OCI-LY3 (cell line): ENCODE results near the gene C1D.
"Not testable (repeated sequence)": the region's sequence is repeated elsewhere in the genome, so short reads cannot be mapped to it uniquely, and the experiment has no call there.

Source experiments
- H2AFZ ChIP-seq: fragments of 200-600, 300-600 bp; shearing (Covaris generic); 2 replicates; pipeline ENCODE4 v1.6.0; 2014; ENCODE audit warnings: antibody characterized with exemption, low read depth, low read length
- H3K27ac ChIP-seq: fragments of 200-600, 300-600 bp; sonication (generic); 2 replicates; pipeline ENCODE4 v1.5.1; 2014; ENCODE audit warnings: mild to moderate bottlenecking, low read length, moderate library complexity, mixed read lengths
- H3K27me3 ChIP-seq: fragments of 200-600, 300-600 bp; sonication (generic); 2 replicates; pipeline ENCODE4 v1.6.1; 2014; ENCODE audit warnings: low read depth, low read length, mixed read lengths
- H3K36me3 ChIP-seq: fragments of 200-600, 300-600 bp; sonication (generic); replicated peaks from 2 replicates; pipeline ENCODE3; 2014; ENCODE audit warnings: low read depth, low read length, mixed read lengths
- H3K4me1 ChIP-seq: fragments of 300-600, 200-600 bp; sonication (generic); 2 replicates; pipeline ENCODE4 v1.6.1; 2014; ENCODE audit warnings: low read length, mixed read lengths
- H3K4me2 ChIP-seq: fragments of 200-600, 300-600 bp; sonication (generic); 2 replicates; pipeline ENCODE4 v1.6.1; 2014; ENCODE audit warnings: low read length, mixed read lengths
- H3K4me3 ChIP-seq: fragments of 300-600, 200-600 bp; sonication (generic); 2 replicates; pipeline ENCODE4 v1.5.1; 2014; ENCODE audit warnings: antibody characterized with exemption, mild to moderate bottlenecking, low read length, moderate library complexity
- H3K79me2 ChIP-seq: fragments of 300-600, 200-600 bp; shearing (Covaris generic); 2 replicates; pipeline ENCODE4 v1.6.1; 2014; ENCODE audit warnings: mild to moderate bottlenecking, low read length, mixed read lengths
- H3K9ac ChIP-seq: fragments of 300-600, 200-600 bp; shearing (Covaris generic); 2 replicates; pipeline ENCODE4 v1.6.0; 2014; ENCODE audit warnings: mild to moderate bottlenecking, low read length, moderate library complexity
- H3K9me3 ChIP-seq: fragments of 200-600, 300-600 bp; shearing (Covaris generic); 2 replicates; pipeline ENCODE4 v1.6.1; 2014; ENCODE audit warnings: low read length, mixed read lengths; ENCODE audit not compliant: insufficient read depth
- H4K20me1 ChIP-seq: fragments of 200-600, 300-600 bp; sonication (generic); 2 replicates; pipeline ENCODE4 v1.6.1; 2016; ENCODE audit warnings: low read length, mixed read lengths; ENCODE audit not compliant: insufficient read depth
- CTCF ChIP-seq: fragments of 200-600, 300-600 bp; sonication (generic); IDR thresholded peaks from 2 replicates; pipeline ENCODE4 v1.5.1; 2014; ENCODE audit warnings: antibody characterized with exemption, low read length, low read depth
- EZH2phosphoT487 ChIP-seq: fragments of 200-600 bp; shearing (Covaris generic); IDR thresholded peaks from 2 replicates; pipeline ENCODE4 v1.6.1; 2018; ENCODE audit warnings: antibody characterized with exemption, mixed run types, low read depth

The C1D gene

DNA sequence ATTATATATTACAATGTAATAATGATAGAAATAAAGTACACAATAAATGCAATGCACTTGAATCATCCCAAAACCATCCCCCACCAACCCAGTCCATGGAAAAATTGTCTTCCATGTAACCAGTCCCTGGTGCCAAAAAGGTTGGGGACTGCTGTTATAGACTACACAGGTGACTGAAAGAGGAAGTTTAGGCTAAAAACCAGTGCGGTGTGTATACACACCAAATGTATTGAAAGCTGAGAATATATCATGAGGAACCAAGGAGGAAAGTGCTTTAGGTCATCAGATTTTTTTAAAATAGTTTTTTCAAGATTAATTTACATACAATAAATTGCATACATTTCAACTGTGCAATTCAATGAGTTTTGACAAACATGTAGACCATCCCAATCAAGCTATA lies 20.5 kb upstream of the C1D start:
- no peaks in the 10 kb centered on the region for H3K36me3 ChIP-seq
- H3K27me3 ChIP-seq, result no peaks in the 10 kb centered on the region
- TF ChIP-seq CTCF (no peak), EZH2phosphoT487 (no peak)
- H3K9me3 ChIP-seq, result no peaks in the 10 kb centered on the region
- no peaks in the 10 kb centered on the region for H3K79me2 ChIP-seq
- H3K4me2 ChIP-seq, result peak overlapping the region; percentile 5; the same call in 1 of the 2 replicates
- H3K4me1 ChIP-seq, result peaks cover 20% of the 10 kb centered on the region
- H4K20me1 ChIP-seq, result no peaks in the 10 kb centered on the region
- H3K9ac ChIP-seq, result no peak overlapping the region
- no peak overlapping the region for H3K27ac ChIP-seq
- H2AFZ ChIP-seq, result no peak overlapping the region
- no peak overlapping the region for H3K4me3 ChIP-seq

DNA sequence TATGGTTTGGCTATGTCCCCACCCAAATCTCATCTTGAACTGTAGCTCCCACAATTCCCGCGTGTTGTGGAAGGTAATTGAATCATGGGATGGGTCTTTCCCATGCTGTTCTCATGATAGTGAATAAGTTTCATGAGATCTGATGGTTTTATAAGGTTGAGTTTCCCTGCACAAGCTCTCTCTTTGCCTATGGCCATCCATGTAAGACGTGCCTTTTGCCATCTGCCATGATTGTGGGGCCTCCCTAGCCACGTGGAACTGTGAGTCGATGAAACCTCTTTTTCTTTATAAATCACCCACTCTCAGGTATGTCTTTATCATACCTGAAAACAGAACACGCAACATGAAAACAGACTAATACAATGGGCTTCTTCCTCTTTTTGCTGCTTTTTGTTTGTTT lies 11.2 kb upstream of the C1D start:
- H2AFZ ChIP-seq, result no peak overlapping the region
- no peaks in the 10 kb centered on the region for H3K36me3 ChIP-seq
- H3K4me2 ChIP-seq, result no peak overlapping the region
- no peak for TF ChIP-seq EZH2phosphoT487
- TF ChIP-seq CTCF, result no peak
- no peak overlapping the region for H3K27ac ChIP-seq
- H3K79me2 ChIP-seq, result no peaks in the 10 kb centered on the region
- H3K9ac ChIP-seq, result no peak overlapping the region
- H3K4me3 ChIP-seq, result no peak overlapping the region
- H3K4me1 ChIP-seq, result no peaks in the 10 kb centered on the region
- no peaks in the 10 kb centered on the region for H4K20me1 ChIP-seq
- H3K27me3 ChIP-seq, result 0 out of 2 replicates have a peak, but pooled peaks cover 4% of the 10 kb centered on the region
- no peaks in the 10 kb centered on the region for H3K9me3 ChIP-seq

GRCh38 chr2:68063797-68064646 lies 1.2 kb upstream of the C1D start:
- H3K79me2 ChIP-seq, result peaks cover 38% of the 10 kb centered on the region

GRCh38 chr2:68060652-68061051 lies 2.2 kb downstream of the C1D start:
- Histone ChIP-seq H3K27ac (no peak overlapping the region), H3K4me1 (peaks cover 6% of the 10 kb centered on the region), H3K4me3 (no peak overlapping the region), H3K36me3 (no peaks in the 10 kb centered on the region), H3K79me2 (peaks cover 70% of the 10 kb centered on the region), H4K20me1 (peaks cover 23% of the 10 kb centered on the region), H3K4me2 (no peak overlapping the region), H3K27me3 (no peaks in the 10 kb centered on the region), H3K9ac (no peak overlapping the region), H3K9me3 (no peaks in the 10 kb centered on the region), H2AFZ (no peak overlapping the region)
- TF ChIP-seq EZH2phosphoT487 (no peak), CTCF (no peak)

More at GRCh38 chr2:68063797-68064646, 1.2 kb upstream of the C1D start:
- Histone ChIP-seq H3K9ac (peak overlapping the region; percentile 53), H3K4me2 (peak overlapping the region; percentile 89), H3K4me3 (peak overlapping the region; percentile 89), H2AFZ (peak overlapping the region; percentile 87)
- not testable (repeated sequence) for H4K20me1 ChIP-seq, H3K4me1 ChIP-seq, H3K9me3 ChIP-seq, H3K27me3 ChIP-seq, H3K27ac ChIP-seq, H3K36me3 ChIP-seq
